Measurements from ENCODE around the gene TAF12.

The TAF12 gene

DNA sequence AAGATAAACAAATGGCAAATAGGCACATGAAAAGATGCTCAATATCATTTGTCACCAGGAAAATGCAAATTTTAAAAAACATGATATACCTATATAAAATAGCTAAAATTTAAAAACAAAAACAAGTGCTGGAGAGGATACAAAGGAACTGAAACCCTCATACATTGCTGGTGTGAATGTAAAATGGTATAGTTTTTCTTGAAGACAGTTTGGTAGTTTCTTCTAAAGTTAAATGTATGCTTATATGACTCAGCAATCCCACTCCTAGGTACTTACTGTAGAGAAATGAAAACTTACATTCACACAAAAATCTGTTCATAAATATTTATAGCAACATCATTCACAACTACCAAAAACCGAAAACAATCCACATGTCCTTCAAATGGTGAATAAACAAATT, 11.2 kb downstream of the TAF12 start:
- TF ChIP-seq, protein P1, sequence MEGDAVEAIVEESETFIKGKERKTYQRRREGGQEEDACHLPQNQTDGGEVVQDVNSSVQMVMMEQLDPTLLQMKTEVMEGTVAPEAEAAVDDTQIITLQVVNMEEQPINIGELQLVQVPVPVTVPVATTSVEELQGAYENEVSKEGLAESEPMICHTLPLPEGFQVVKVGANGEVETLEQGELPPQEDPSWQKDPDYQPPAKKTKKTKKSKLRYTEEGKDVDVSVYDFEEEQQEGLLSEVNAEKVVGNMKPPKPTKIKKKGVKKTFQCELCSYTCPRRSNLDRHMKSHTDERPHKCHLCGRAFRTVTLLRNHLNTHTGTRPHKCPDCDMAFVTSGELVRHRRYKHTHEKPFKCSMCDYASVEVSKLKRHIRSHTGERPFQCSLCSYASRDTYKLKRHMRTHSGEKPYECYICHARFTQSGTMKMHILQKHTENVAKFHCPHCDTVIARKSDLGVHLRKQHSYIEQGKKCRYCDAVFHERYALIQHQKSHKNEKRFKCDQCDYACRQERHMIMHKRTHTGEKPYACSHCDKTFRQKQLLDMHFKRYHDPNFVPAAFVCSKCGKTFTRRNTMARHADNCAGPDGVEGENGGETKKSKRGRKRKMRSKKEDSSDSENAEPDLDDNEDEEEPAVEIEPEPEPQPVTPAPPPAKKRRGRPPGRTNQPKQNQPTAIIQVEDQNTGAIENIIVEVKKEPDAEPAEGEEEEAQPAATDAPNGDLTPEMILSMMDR (IDR thresholded peaks at IDR 0.05; ENCODE audit: low read depth, low read length): no peak
- Histone ChIP-seq H3K4me3 (ENCODE audit: low read depth, low read length) (no peak overlapping the region), H3K36me3 (no peaks in the 10 kb centered on the region), H3K9me3 (ENCODE audit: severe bottlenecking) (no peaks in the 10 kb centered on the region), H3K27me3 (ENCODE audit: insufficient read depth, low read depth, severe bottlenecking) (no peaks in the 10 kb centered on the region), H3K27ac (no peak overlapping the region)
- no peak for DNase-seq

DNA sequence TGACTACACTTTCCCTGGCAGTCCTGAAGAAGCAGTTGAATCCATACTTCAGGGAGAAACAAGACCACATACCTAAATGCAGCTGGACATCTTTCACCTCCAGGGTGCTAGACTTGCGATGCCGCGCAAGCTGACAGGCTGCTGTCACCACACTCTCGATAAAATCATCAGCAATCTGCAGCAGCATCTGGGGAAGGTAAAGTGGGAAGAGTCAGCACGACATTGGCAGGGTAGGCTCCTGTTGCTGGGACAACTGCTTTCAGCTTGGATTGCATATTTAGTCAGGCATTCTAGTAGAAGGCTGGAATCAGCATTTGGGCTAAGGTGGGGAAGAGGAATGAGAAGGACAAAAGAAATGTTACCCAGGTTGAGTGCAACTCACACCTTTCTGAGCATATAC, 29.7 kb downstream of the TAF12 start:
- H3K27ac ChIP-seq: no peak overlapping the region
- no peaks in the 10 kb centered on the region for H3K27me3 ChIP-seq (ENCODE audit: insufficient read depth, low read depth, severe bottlenecking)
- TF ChIP-seq, protein P1 (IDR thresholded peaks at IDR 0.05; ENCODE audit: low read depth, low read length): no peak
- no peak overlapping the region for H3K4me3 ChIP-seq (ENCODE audit: low read depth, low read length)
- H3K36me3 ChIP-seq: peaks cover 11% of the 10 kb centered on the region
- H3K9me3 ChIP-seq (ENCODE audit: severe bottlenecking): no peaks in the 10 kb centered on the region
- DNase-seq: no peak

DNA sequence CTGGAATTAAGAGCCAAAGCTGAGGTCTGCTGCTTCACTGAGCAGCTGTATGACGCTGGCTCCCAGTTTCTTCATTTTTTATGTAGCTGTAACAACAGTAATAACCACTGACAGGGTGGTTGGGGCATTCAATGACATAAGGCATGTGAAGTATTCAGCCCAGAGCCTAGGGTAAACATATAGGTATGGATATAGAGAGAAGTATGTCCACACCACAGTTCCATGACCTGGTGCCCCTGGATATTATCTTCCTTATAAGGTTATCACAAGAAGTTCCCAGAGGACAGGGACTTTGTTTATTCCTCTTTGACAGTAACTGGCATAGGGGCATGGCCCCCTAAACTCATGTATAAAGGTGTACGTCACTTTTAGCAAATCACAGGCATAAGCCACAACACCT, 36.1 kb downstream of the TAF12 start:
- DNase-seq: no peak
- H3K36me3 ChIP-seq: peaks cover 22% of the 10 kb centered on the region

DNA sequence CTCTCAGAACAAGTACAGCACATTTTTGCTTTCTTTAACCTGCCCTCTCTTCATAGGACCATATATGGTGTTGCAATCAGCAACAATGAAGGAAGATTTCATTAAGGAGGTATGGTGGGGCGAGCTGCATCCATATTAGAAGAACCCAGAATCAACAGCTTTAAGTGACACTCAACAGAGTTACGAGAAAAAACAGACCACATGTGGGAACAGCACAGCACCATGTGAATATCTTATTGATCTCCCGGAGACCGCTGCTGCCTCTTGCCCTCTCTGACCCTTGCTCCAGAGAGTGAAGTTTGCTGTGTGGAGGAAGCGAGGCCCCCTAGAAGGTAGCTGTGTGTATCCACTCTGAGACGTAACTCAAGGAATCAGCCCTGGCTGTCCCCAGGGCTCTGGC, 37.9 kb downstream of the TAF12 start:
- no peaks in the 10 kb centered on the region for H3K9me3 ChIP-seq (ENCODE audit: severe bottlenecking)
- H3K36me3 ChIP-seq: peaks cover 21% of the 10 kb centered on the region
- H3K4me3 ChIP-seq (ENCODE audit: low read depth, low read length): no peak overlapping the region
- H3K27ac ChIP-seq: no peak overlapping the region
- TF ChIP-seq, protein P1 (IDR thresholded peaks at IDR 0.05; ENCODE audit: low read depth, low read length): no peak
- H3K27me3 ChIP-seq (ENCODE audit: insufficient read depth, low read depth, severe bottlenecking): no peaks in the 10 kb centered on the region
- DNase-seq: no peak

More for the DNA sequence above, 36.1 kb downstream of the TAF12 start:
- Histone ChIP-seq H3K4me3 (ENCODE audit: low read depth, low read length) (no peak overlapping the region), H3K27me3 (ENCODE audit: insufficient read depth, low read depth, severe bottlenecking) (no peaks in the 10 kb centered on the region), H3K27ac (no peak overlapping the region), H3K9me3 (ENCODE audit: severe bottlenecking) (no peaks in the 10 kb centered on the region)
- TF ChIP-seq, protein P1 (IDR thresholded peaks at IDR 0.05; ENCODE audit: low read depth, low read length): no peak

DNA sequence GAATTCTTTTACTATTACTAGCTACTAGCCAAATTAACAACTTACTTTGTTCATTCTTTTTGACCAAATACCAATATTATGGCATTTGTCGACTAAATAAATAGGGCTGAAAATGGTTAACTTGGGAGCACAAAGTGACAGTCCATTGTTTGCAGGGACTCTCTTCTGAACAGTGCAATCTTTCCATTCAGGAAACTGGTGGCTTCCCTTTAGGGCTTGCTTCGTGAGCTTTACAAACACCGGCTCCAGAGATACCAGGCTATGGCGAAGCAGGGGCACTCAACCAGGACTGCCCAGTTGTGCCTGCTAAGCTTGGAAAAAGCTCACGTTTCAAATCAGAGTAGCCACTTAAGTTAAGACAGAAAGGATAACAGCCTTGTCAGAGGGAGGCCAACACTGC, 38.5 kb downstream of the TAF12 start:
- no peak for DNase-seq

More for the DNA sequence above, 38.5 kb downstream of the TAF12 start:
- TF ChIP-seq, protein P1 (IDR thresholded peaks at IDR 0.05; ENCODE audit: low read depth, low read length): no peak
- Histone ChIP-seq H3K36me3 (peaks cover 21% of the 10 kb centered on the region), H3K27me3 (ENCODE audit: insufficient read depth, low read depth, severe bottlenecking) (no peaks in the 10 kb centered on the region), H3K4me3 (ENCODE audit: low read depth, low read length) (no peak overlapping the region), H3K27ac (no peak overlapping the region), H3K9me3 (ENCODE audit: severe bottlenecking) (no peaks in the 10 kb centered on the region)

Data from WERI-Rb-1 (cell line).